ENCODE measurements around the gene MRC1. TPM values are rescaled to one million over a fixed set of nuclear protein-coding genes. Genes with fewer than 3 reads are reported as not detected.
"Not testable (repeated sequence)": the region's sequence is repeated elsewhere in the genome, so short reads cannot be mapped to it uniquely, and the experiment has no call there.

Gene MRC1
- polyA plus RNA-seq, 5 donors = 16.8 to 23.9 (median 22.2) TPM

DNA sequence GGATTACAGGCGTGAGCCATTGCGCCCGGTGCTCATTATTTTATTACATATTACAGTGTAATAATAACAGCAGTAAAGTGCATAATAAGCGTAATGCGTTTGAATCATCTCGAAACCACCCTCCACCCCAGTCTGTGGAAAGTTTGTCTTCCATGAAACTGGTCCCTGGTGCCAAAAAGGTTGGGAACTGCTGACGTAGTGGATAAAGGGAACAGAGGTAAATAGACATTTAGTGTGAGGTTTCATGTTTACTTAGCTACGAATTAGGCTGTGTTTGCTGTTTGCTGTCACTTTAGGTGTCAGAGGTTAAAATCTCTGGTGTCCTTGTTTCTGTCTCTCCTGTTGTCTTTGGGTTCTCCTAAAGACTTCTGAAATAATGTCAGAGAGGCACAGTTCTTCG, 82.3 kb downstream of the MRC1 start:
- no peak for DNase-seq

DNA sequence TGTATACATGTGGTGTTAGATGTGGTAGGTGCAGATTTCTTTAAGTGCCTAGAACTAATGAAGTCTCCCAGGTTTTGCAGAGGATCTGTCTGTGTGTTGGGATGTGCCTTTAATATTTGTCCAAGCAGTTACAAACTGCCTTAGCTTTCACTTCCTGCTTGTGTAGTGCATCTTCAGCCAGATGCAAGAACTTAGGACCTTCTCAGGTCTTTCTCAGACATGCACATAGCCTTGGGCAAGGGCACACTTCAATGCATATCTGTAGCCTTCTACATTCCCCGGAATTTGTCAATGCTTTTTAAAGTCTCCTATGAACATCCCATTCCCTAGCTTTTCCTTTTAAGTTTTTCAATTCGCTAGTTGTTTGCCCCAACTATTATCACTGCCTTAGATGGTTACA, 95.4 kb downstream of the MRC1 start:
- DNase-seq = no peak

DNA sequence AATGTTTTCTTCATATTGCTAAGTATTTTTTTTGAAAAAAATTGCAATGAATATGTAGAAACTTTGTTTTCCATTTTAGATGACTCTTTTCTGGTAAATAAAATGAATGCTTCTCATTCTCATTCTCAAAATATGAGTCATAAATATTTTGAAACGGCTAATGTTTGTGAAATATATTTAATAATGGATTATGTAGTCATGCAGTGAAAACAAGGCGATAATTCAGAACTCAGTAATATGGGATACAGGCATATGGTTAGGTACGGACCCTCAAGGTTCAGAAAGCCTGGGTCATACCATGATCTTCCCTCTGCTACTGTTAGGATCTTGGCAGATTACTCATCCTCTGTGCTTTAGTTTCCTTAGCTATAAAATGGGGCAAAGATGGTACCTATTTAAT, 96.3 kb downstream of the MRC1 start:
- no peak for DNase-seq

DNA sequence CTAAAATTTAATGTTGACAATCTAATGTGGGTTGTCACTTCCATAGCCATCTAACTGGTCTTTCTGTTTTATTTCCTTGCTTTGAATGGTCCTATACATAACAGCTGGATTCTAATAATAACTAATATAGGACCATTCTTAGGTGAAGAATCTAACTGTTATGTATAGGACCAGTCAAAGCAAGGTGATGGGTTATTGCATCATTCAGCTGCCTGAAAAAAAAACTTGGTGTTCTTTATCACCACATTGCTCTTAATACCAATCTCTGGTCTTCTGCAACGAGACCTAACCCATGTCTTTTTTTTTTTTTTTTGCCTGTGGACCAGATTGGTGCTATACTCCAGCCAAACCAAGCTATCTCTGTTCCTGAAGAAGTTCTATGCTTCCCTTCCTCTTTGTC, 96.9 kb downstream of the MRC1 start:
- DNase-seq = no peak

DNA sequence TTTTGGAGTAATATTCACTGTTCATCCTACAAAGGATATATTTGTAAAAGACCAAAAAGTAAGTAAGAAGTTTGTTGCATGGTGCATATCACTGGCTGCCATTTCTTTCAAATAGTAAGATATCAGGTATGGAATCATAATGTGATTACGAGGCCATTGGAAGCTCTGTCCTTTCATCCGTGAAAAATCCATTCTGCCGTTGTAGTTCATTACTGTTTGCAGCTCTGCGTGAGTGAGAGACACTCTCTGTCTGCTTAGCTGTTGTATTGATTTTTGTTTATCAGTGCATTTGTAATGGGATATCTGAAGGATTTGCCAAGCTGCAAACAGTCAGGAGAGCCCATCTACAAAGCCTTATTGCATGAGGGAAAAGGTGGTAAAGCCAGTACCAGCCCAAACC, 98.5 kb downstream of the MRC1 start:
- no peak for DNase-seq

DNA sequence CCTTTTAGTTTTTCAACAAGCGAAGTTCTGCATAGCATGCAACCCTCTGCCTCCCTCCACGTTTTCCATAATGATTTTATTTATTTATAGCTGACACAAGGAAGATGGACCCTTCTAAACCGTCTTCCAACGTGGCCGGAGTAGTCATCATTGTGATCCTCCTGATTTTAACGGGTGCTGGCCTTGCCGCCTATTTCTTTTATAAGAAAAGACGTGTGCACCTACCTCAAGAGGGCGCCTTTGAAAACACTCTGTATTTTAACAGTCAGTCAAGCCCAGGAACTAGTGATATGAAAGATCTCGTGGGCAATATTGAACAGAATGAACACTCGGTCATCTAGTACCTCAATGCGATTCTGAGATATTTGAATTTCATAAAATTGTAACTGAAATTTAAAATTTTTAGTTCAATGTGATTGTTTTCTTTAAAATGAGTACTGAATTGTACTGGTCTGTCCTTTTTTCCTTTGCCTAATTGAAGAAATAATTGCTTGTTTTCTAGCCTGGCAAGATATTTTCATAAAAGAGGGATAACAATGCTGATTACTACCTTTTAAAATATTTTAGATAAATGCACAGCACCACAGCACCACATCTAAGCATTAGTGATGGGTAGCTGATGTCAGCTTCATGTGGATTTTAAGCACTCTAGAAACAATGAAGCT, 101.1 kb downstream of the MRC1 start:
- DNase-seq = no peak

DNA sequence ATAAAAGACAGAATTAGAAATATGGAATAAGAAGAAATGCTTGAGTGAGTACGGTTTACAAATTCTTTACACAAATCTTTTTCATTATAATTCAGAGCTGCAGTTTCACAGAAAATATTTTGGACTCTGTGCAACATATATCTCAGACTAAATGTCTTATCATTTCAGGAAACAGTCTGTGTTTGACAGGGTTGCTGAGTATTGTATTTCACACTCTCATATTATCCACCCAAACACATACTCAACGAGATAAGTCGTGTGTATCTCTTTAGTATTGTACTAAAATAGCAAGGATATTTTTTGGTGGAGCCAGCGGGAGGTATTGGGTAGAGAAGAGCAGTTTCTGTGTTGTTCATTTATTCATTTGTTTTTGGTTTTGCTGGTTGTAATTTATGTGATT, 103.6 kb downstream of the MRC1 start:
- peak; percentile 70 to 78 for DNase-seq

DNA sequence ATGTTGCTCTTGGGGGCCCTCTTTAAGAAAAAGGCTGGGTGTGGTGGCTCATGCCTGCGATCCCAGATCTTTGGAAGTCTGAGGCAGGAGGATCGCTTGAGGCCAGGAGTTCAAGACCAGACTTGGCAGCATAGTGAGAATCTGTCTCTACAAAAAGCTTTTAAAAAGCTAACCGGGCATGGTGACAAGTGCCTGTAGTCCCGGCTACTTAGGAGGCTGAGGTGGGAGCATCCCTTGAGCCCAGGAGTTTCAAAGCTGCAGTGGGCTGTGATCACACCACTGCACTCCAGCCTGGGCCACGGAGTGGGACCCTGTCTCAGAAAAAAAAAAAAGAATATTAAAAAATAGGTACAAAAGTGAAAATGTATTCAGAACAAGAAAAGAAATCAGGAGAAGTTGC, 104.5 kb downstream of the MRC1 start:
- DNase-seq = no peak

DNA sequence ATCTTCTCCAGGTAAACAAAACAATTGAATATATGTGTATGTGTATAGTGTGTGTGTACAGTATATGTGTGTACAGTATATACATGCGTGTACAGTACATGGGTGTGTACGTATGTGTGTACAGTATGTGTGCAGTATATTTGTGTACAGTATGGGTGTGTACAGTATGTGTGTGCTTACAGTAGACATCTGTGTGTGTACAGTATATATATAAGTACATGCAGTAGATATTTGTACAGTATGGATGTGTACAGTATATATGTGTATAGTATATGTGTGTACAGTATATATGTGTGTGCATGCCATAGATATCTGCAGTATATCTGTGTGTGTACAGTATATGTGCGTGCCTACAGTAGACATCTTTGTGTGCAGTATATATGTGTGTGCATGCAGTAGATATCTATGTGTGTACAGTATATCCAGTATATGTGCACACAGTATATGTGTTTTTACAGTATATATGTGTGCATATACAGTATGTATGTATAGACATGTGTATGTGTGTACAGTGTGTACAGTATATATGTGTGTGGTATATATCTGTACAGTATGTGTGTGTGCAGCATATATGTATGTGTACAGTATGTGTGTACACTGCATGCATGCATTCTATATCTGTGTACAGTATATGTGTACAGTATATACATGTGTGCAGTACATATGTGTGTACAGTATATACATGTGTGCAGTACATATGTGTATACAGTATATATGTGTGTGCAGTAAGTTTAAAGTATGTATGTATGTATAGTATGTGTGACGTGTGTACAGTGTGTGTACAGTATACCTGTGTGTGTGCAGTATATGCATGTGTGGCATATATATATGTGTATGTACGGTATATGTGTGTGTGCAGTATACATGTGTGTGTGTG, 105.3 kb downstream of the MRC1 start:
- no peak for DNase-seq

DNA sequence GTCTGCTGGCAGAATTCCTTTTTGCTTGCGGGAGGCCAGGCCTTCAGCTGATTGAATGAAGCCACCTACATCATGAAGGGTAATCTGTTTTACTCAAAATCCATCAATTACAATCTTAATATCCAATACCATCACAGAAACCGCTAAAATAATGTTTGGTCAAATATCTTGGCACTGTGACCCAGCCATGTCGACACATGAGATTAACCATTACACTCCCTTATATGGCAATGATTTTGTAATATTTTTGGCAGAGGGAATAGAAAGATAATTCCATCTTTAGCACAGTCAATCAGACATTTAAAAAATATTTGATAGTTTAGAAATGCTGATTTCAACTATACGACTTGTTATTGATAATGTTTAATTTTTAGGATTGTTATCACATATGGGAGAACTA, 106.0 kb downstream of the MRC1 start:
- no peak for DNase-seq

DNA sequence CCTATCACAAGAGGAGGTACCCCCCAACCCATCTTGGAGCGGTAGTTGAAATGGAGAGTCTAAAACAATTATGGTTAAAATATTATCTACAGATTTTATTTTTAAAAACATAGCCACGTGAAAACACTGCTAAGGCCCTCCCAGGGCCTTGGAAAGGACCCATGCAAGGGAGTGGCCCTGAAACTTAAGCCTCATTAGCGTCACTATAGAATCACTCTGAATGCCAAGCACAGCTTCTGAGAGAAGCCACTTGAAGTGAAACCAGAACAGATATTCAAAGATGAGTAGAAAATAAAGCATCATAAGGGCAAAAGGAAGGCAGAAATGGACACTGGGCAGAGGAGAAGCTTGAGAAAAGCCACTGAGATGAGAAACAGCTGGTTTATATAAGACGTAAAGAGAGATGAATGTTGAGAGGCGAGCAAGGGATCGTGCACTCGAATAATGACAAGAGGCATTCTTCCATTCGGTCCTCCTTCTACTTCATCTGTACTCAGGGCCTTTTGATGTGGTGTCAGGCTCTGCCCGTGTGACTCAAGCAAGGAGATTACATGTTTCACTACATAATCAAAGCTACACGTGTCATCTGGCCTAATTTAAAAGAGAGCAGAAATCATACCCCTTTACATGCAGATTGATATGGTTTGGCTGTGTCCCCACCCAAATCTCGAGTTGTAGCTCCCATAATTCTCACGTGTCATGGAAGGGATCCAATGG, 109.2 kb downstream of the MRC1 start:
- DNase-seq = no peak

DNA sequence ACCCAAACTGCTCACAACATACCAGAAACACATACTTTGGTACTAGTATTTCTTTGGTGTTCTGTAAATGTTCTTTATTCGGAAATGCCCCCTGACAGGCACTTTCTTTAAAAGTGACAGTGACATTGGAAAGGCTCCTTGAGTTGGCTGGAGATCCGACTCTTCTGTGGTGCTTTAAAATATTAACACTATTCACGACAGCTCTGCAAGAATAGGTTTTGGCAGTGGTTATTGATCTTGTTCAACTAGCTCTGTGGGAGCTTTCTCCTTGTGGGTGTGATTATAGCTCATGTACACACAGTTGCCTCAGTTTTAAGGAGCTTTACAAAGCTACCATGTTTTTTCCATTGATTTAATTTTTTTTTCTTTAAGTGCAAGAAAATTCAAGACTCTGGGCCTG, 112.2 kb downstream of the MRC1 start:
- DNase-seq = no peak

DNA sequence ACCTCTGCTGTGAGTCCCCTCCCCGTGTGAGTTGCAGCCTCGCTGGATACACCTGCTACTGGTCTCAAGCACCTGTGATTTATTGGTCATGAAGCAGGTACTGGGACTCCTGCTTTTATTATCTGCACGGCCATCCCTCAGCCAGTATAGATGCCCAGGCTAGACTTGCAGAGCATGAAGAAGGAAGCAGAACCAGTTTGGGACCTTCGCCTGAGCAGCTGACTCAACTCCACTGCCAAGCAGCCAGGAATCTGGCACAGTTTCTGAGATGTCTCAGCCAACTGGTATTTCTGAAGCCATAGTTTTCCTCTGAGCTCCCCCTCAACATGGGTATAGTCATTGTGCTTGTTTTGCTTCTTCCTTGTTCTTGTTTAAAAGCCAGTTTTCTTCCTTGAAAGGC, 114.6 kb downstream of the MRC1 start:
- no peak for DNase-seq

DNA sequence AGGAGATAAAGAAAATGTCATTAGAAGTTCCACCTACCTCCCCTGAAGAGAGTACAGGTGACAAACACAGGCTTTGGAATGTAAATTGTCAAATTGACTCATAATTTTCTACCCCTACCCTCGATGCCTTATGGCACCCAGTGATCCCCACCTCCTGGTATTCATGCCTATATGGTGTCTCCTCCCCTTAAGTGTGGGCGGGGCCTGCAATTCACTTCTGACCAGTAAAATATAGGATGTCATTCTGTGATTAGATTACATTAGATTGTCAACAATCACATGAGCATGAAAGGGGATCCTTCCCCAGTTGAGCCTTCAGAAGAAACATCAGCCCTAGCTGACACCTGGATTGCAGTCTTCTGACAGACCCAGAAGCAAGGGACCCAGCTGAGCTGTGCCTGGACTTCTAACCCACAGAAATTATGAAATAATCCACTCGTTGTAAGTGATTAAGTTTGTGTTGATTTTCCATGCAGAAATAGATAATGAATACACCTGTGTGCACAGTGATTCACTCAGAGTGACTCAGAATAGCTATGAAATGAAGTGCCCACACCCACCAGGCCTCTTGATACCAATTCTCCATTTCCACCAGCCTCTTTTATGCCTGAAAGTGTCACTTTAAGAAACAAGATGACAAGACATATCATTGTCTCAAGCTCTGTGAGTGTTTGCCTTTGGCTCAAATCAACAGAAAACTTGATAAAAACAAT, 134.0 kb downstream of the MRC1 start:
- DNase-seq = no peak

DNA sequence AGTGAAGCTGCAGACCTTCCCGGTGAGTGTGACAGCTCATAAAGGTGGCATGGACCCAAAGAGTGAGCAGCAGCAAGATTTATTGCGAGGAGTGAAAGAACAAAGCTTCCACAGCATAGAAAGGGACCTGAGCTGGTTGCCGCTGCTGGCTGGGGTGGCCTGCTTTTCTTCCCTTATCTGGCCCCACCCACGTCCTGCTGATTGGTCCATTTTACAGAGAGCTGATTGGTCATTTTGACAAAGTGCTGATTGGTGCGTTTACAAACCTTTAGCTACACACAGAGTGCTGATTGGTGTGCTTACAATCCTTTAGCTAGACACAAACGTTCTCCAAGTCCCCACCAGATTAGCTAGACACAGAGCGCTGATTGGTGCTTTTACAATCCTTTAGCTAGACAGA, 141.1 kb downstream of the MRC1 start:
- DNase-seq = not testable (repeated sequence)

DNA sequence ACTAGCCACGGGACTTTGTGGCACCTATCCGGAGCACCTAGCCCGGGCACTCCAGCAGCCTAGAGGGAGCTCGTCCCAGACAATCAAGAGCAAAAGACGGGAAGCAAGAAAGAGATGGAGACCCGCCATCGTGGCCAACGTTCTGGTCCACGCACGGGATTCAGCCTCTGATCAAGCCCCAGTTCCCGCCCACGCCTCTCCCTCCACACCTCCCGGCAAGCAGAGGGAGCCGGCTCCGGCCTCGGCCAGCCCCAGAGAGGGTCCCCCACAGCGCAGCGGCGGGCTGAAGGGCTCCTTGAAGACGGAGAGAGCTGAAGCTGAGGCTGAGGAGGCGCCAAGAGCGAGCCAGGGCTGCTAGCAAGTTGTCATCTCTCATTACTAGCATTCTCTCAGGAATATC, 141.6 kb downstream of the MRC1 start:
- no peak for DNase-seq

DNA sequence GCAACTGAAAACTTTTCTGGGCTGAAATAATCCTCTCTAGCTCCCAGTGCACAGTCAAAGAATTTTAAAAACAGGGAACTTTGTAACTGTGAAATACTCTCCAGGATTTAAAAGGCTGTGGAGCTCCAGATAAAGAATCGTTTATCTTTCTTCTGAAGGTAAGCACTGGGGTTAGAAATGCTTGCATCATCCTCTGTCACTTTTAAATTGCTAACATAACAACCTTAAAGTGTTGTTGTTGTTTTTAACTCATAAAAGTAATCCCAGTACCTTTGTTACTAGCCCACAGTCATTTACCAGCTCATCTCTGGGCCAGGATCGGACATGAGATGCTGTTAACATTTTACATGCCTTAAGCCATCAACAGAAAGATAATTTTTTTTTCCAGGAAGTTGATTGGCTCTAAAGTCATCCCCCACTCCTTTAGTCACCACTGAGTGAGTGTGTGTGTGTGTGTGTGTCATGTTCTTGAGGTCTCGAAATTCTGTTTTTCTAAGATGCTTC, 142.8 kb downstream of the MRC1 start, which contains the start of gene SLC39A12:
TSS of gene SLC39A12 (plus strand) at position 51 of the 504 bp plus-strand sequence. CDS start 1,359 bp downstream, outside the sequence.
- DNase-seq = no peak

DNA sequence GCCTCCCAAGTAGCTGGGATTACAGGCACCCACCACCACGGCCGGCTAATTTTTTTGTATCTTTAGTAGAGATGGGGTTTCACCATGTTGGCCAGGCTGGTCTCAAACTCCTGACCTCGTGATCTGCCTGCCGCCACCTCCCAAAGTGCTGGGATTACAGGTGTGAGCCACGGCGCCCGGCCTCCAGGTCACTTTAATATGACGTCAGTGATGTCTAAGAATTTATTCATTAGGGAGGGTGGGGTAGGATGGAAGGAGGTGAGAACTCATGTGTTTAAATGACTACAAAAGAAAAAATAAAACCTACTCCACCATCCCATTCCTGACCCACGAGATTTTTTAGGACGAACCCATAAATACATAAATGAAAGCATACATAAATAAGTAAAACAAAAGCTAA, 145.2 kb downstream of the MRC1 start:
- not testable (repeated sequence) for DNase-seq

DNA sequence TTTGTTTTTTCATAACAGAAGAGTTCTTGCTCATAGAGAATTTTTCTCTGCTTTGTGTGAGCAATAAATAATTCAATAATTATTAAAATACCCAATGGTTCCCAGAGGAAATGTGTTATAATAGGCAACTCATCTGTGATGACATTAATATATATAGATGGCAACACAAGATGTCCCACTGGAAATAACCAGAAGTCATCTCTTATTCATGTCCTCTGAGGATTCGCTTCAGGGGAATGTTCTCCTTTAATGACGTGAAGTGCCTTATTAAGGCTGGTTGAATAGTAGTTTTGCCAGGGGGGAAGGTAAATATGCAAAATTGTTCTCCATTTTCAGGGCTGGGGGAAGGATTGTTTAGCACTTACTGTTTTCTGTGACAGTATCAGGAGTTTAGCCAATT, 145.7 kb downstream of the MRC1 start:
- no peak for DNase-seq

DNA sequence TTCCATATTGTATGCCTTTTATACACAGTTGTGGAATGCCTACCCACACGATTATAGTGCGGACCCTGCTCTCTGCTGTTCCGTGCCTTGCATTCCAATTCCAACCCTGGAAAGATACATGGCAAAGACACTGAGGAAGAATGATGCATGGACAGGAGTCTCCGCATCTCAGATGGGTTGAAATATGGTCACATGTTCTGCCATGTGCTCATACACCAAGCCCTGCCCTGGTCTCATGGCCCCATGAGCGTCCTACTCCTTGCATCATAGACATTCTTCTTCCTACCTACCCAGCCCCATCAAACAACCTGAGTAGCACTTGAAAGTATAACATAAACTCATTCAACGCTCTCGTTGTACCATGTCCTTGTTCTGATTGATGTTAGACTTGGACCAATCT, 148.9 kb downstream of the MRC1 start:
- no peak for DNase-seq

DNA sequence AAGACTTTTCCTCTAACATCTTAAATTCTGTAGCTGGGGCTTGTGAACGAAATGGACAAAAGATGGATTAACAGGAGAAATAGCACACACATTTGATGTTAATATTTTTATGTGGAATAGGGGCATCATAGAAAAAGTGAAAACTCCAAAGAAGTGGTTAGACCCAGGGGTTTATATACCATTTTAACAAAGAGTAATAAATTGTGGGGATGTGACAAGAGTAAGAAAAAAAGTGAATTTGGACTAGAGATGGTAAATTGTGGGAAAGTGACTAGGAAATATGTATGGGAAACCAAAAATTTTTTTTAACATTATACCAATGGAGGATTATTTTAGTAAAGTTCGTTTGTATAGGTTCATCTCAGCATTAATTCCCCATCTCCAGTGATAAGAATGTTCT, 150.7 kb downstream of the MRC1 start:
- no peak for DNase-seq
